H9 (cell line): ENCODE measurements around the gene MITF. TPM values are rescaled to one million over a fixed set of nuclear protein-coding genes. Genes with fewer than 3 reads are reported as not detected.

Source experiments
- DNase-seq: peaks from one replicate; pipeline ENCODE4 v3.0.0-alpha.2; 2017
- H2AFZ ChIP-seq: one replicate; pipeline ENCODE4 v1.6.1; 2013; ENCODE audit warnings: mild to moderate bottlenecking, low read length, control low read depth, moderate library complexity
- H2AK5ac ChIP-seq: 2 replicates; pipeline ENCODE4 v1.6.1; 2013; ENCODE audit warnings: low read length, control low read depth, mixed read lengths; ENCODE audit not compliant: insufficient read length
- H2BK120ac ChIP-seq: one replicate; pipeline ENCODE4 v1.6.1; 2013; ENCODE audit warnings: low read depth, mild to moderate bottlenecking, low read length, control low read depth, inconsistent platforms; ENCODE audit not compliant: poor library complexity, severe bottlenecking
- H2BK12ac ChIP-seq: 2 replicates; pipeline ENCODE4 v1.6.1; 2013; ENCODE audit warnings: low read length, control low read depth, mixed read lengths, low read depth; ENCODE audit not compliant: insufficient read length
- H2BK15ac ChIP-seq: 2 replicates; pipeline ENCODE4 v1.6.1; 2013; ENCODE audit warnings: low read depth, low read length, control low read depth
- H2BK20ac ChIP-seq: one replicate; pipeline ENCODE4 v1.6.1; 2013; ENCODE audit warnings: low read depth, mild to moderate bottlenecking, low read length, control low read depth, inconsistent platforms; ENCODE audit not compliant: poor library complexity, severe bottlenecking
- H2BK5ac ChIP-seq: 2 replicates; pipeline ENCODE4 v1.6.1; 2013; ENCODE audit warnings: low read length, control low read depth, mixed read lengths; ENCODE audit not compliant: insufficient read length
- H3K14ac ChIP-seq: 2 replicates; pipeline ENCODE4 v1.6.1; 2013; ENCODE audit warnings: low read length, control low read depth; ENCODE audit not compliant: insufficient read depth
- H3K18ac ChIP-seq: 2 replicates; pipeline ENCODE4 v1.6.1; 2013; ENCODE audit warnings: low read depth, mild to moderate bottlenecking, mixed read lengths, low read length, control low read depth; ENCODE audit not compliant: insufficient read length
- H3K23ac ChIP-seq: 2 replicates; pipeline ENCODE4 v1.6.1; 2013; ENCODE audit warnings: low read length, control low read depth, mixed read lengths, low read depth; ENCODE audit not compliant: insufficient read length
- H3K23me2 ChIP-seq: 2 replicates; pipeline ENCODE4 v1.6.1; 2013; ENCODE audit warnings: low read depth, mild to moderate bottlenecking, mixed read lengths, low read length, control low read depth; ENCODE audit not compliant: insufficient read length, poor library complexity, severe bottlenecking
- H3K27ac ChIP-seq: 2 replicates; pipeline ENCODE4 v1.5.1; 2013; ENCODE audit warnings: low read length, control low read depth, mixed read lengths, low read depth; ENCODE audit not compliant: insufficient read length
- H3K27me3 ChIP-seq: 2 replicates; pipeline ENCODE4 v1.6.1; 2013; ENCODE audit warnings: low read length, control low read depth, inconsistent platforms; ENCODE audit not compliant: insufficient read depth
- H3K4ac ChIP-seq: 2 replicates; pipeline ENCODE4 v1.6.1; 2013; ENCODE audit warnings: low read depth, mild to moderate bottlenecking, control low read depth, inconsistent platforms, low read length, moderate library complexity
- H3K4me1 ChIP-seq: 2 replicates; pipeline ENCODE4 v1.6.1; 2013; ENCODE audit warnings: low read length, control low read depth, inconsistent platforms; ENCODE audit not compliant: insufficient read depth
- H3K4me2 ChIP-seq: 2 replicates; pipeline ENCODE4 v1.6.1; 2013; ENCODE audit warnings: low read length, control low read depth, mixed read lengths; ENCODE audit not compliant: insufficient read length, insufficient read depth
- H3K56ac ChIP-seq: 2 replicates; pipeline ENCODE4 v1.6.1; 2013; ENCODE audit warnings: low read depth, mild to moderate bottlenecking, mixed read lengths, low read length, control low read depth; ENCODE audit not compliant: insufficient read length
- H3K79me1 ChIP-seq: 2 replicates; pipeline ENCODE4 v1.6.1; 2013; ENCODE audit warnings: low read depth, mild to moderate bottlenecking, moderate library complexity, low read length, control low read depth, inconsistent platforms; ENCODE audit not compliant: insufficient read depth, poor library complexity, severe bottlenecking
- H3K79me2 ChIP-seq: 2 replicates; pipeline ENCODE4 v1.6.1; 2013; ENCODE audit warnings: low read length, control low read depth, inconsistent platforms; ENCODE audit not compliant: insufficient read depth
- H3K9ac ChIP-seq: 2 replicates; pipeline ENCODE4 v1.6.1; 2013; ENCODE audit warnings: low read length, control low read depth, mixed read lengths; ENCODE audit not compliant: insufficient read length; ENCODE audit errors: extremely low read depth
- H3K9me3 ChIP-seq: one replicate; pipeline ENCODE4 v1.6.1; 2013; ENCODE audit warnings: low read depth, low read length, inconsistent platforms; ENCODE audit not compliant: control insufficient read depth
- H3T11ph ChIP-seq: one replicate; pipeline ENCODE4 v1.6.1; 2013; ENCODE audit warnings: mild to moderate bottlenecking, low read length, control low read depth, inconsistent platforms
- H4K20me1 ChIP-seq: one replicate; pipeline ENCODE4 v1.6.1; 2013; ENCODE audit not compliant: control insufficient read depth, insufficient read length, insufficient read depth
- H4K5ac ChIP-seq: 2 replicates; pipeline ENCODE4 v1.6.1; 2013; ENCODE audit warnings: low read depth, mild to moderate bottlenecking, mixed read lengths, low read length, control low read depth; ENCODE audit not compliant: insufficient read length
- H4K8ac ChIP-seq: replicated peaks from 2 replicates; pipeline ENCODE4 v1.6.1; 2013; ENCODE audit warnings: low read length, control low read depth, mixed read lengths, low read depth; ENCODE audit not compliant: insufficient read length
- H4K91ac ChIP-seq: 2 replicates; pipeline ENCODE4 v1.6.1; 2013; ENCODE audit warnings: low read depth, mild to moderate bottlenecking, moderate library complexity, mixed read lengths, low read length, control low read depth; ENCODE audit not compliant: insufficient read length
- H3K27ac Mint-ChIP-seq, 3 experiments: 2 replicates in 2 of 3; 3 replicates in 1 of 3; pipeline ENCODE4 v1.8.0; 2020 to 2021; ENCODE audit warnings: mixed read lengths in 3 of 3, mild to moderate bottlenecking in 1 of 3, moderate library complexity in 1 of 3
- H3K27me3 Mint-ChIP-seq: 2 replicates; pipeline ENCODE4 v1.8.0; 2021; ENCODE audit warnings: low read depth, mild to moderate bottlenecking, moderate library complexity, mixed read lengths
- H3K36me3 Mint-ChIP-seq, 3 experiments: 2 replicates in 2 of 3; 3 replicates in 1 of 3; pipeline ENCODE4 v1.8.0; 2020 to 2021; ENCODE audit warnings: low read depth in 3 of 3, mixed read lengths in 3 of 3; ENCODE audit not compliant: insufficient read depth in 1 of 3
- H3K4me1 Mint-ChIP-seq, 2 experiments: 2 replicates each; pipeline ENCODE4 v1.8.0; 2020; ENCODE audit warnings: mixed read lengths in 2 of 2
- H3K4me3 Mint-ChIP-seq, 2 experiments: 2 replicates in 1 of 2; 3 replicates in 1 of 2; pipeline ENCODE4 v1.8.0; 2020 to 2021; ENCODE audit warnings: mild to moderate bottlenecking in 2 of 2, mixed read lengths in 2 of 2, moderate library complexity in 1 of 2
- H3K9me3 Mint-ChIP-seq, 2 experiments: 2 replicates in 1 of 2; 3 replicates in 1 of 2; pipeline ENCODE4 v1.8.0; 2020; ENCODE audit warnings: mild to moderate bottlenecking in 2 of 2, mixed read lengths in 2 of 2, moderate library complexity in 1 of 2
- CTCF ChIP-seq: fragments of 200-600 bp; sonication (generic); conservative IDR thresholded peaks from 3 replicates; pipeline ENCODE4 v1.8.0; 2021; ENCODE audit warnings: antibody characterized with exemption, mild to moderate bottlenecking
- WGBS: extraction: QIAGEN DNeasy Blood & Tissue Kit; methylation state at CpG from one replicate; pipeline ENCODE4 v1.1.7; 2013; ENCODE audit warnings: missing lambda C conversion rate, low lambda C conversion rate, mixed read lengths; ENCODE audit not compliant: insufficient read length; ENCODE audit errors: extremely low coverage; 5-methylcytosine and 5-hydroxymethylcytosine counted together
- total RNA-seq: library from RNA; stranded (reverse); gene quantifications from 2 replicates; pipeline ENCODE4 v1.2.1, GENCODE V29; 2021

MITF gene
- total RNA-seq, 1 experiment from 2014 or later = 0.81 TPM

- no peaks in the 10 kb centered on the region; the same call in 1 of the 2 replicates for H3K27me3 Mint-ChIP-seq
- Histone ChIP-seq H4K91ac (no peak overlapping the region), H3K9me3 (no peaks in the 10 kb centered on the region), H3T11ph (no peak overlapping the region), H3K27me3 (no peaks in the 10 kb centered on the region), H3K27ac (no peak overlapping the region), H2AK5ac (no peak overlapping the region), H3K79me2 (no peaks in the 10 kb centered on the region), H3K56ac (no peak overlapping the region), H2BK5ac (no peak overlapping the region), H2BK120ac (no peak overlapping the region), H3K14ac (no peak overlapping the region), H3K4ac (no peak overlapping the region), H3K18ac (no peak overlapping the region), H2BK20ac (no peak overlapping the region), H3K79me1 (no peaks in the 10 kb centered on the region), H3K4me1 (no peaks in the 10 kb centered on the region), H2AFZ (no peak overlapping the region), H2BK12ac (no peak overlapping the region), H4K8ac (no peak overlapping the region), H4K20me1 (no peaks in the 10 kb centered on the region), H3K23me2 (no peaks in the 10 kb centered on the region), H3K9ac (no peak overlapping the region), H4K5ac (no peak overlapping the region), H2BK15ac (no peak overlapping the region), H3K4me2 (no peak overlapping the region), H3K23ac (no peak overlapping the region)
- no peak for TF ChIP-seq CTCF
- H3K36me3 Mint-ChIP-seq = no peaks in the 10 kb centered on the region
- no peaks in the 10 kb centered on the region for H3K4me1 Mint-ChIP-seq
- H3K9me3 Mint-ChIP-seq = no peaks in the 10 kb centered on the region
- WGBS = no CpG with 5 or more reads among the region's 2 CpGs
- H3K27ac Mint-ChIP-seq = no peak overlapping the region
- H3K4me3 Mint-ChIP-seq = no peak overlapping the region
- DNase-seq = no peak
These were observed 78.7 kb downstream of the MITF start for GRCh38 chr3:69817988-69818387.
